ENCODE results near the gene CD59. TPM values are rescaled to one million over a fixed set of nuclear protein-coding genes. Genes with fewer than 3 reads are reported as not detected.
"Not testable (repeated sequence)": the region's sequence is repeated elsewhere in the genome, so short reads cannot be mapped to it uniquely, and the experiment has no call there.

The CD59 gene
- total RNA-seq, 2 donors from 2014 or later, result 78.1 to 147 TPM

- Mint-ChIP-seq H3K4me3 (no peak overlapping the region), H3K36me3 (ENCODE audit: low read depth) (peaks cover 88% of the 10 kb centered on the region), H3K27me3 (no peaks in the 10 kb centered on the region), H3K27ac (no peak overlapping the region), H3K4me1 (no peaks in the 10 kb centered on the region), H3K9me3 (no peaks in the 10 kb centered on the region)
- ATAC-seq (replicated peaks), result no peak
Observed at GRCh38 chr11:33713151-33713855, 22.9 kb downstream of the CD59 start.

GRCh38 chr11:33712436-33712835 lies 23.8 kb downstream of the CD59 start:
- H3K9me3 Mint-ChIP-seq, result no peaks in the 10 kb centered on the region
- H3K4me3 Mint-ChIP-seq, result no peak overlapping the region
- H3K36me3 Mint-ChIP-seq (ENCODE audit: low read depth), result peaks cover 83% of the 10 kb centered on the region
- no peaks in the 10 kb centered on the region for H3K4me1 Mint-ChIP-seq
- H3K27me3 Mint-ChIP-seq, result no peaks in the 10 kb centered on the region
- no peak overlapping the region for H3K27ac Mint-ChIP-seq
- ATAC-seq (replicated peaks), result no peak

GRCh38 chr11:33709466-33709865 lies 26.8 kb downstream of the CD59 start:
- Mint-ChIP-seq H3K27me3 (no peaks in the 10 kb centered on the region), H3K27ac (no peak overlapping the region), H3K4me1 (no peaks in the 10 kb centered on the region), H3K4me3 (no peak overlapping the region), H3K9me3 (no peaks in the 10 kb centered on the region), H3K36me3 (ENCODE audit: low read depth) (peaks cover 65% of the 10 kb centered on the region)
- no peak for ATAC-seq (replicated peaks)

- Mint-ChIP-seq H3K4me1 (no peaks in the 10 kb centered on the region), H3K9me3 (no peaks in the 10 kb centered on the region), H3K36me3 (ENCODE audit: low read depth) (peaks cover 60% of the 10 kb centered on the region), H3K4me3 (no peak overlapping the region), H3K27me3 (no peaks in the 10 kb centered on the region), H3K27ac (no peak overlapping the region)
- ATAC-seq (replicated peaks), result no peak
Observed at GRCh38 chr11:33708985-33709384, 27.2 kb downstream of the CD59 start.

- H3K27ac Mint-ChIP-seq; H3K27me3 Mint-ChIP-seq; H3K4me1 Mint-ChIP-seq; H3K4me3 Mint-ChIP-seq; ATAC-seq (replicated peaks); H3K9me3 Mint-ChIP-seq: not testable (repeated sequence)
- peaks cover 50% of the 10 kb centered on the region for H3K36me3 Mint-ChIP-seq (ENCODE audit: low read depth)
Observed at GRCh38 chr11:33707831-33708230, 28.4 kb downstream of the CD59 start.

- H3K36me3 Mint-ChIP-seq (ENCODE audit: low read depth), result peaks cover 42% of the 10 kb centered on the region
- no peak for ATAC-seq (replicated peaks)
- H3K4me3 Mint-ChIP-seq, result no peak overlapping the region
- no peaks in the 10 kb centered on the region for H3K4me1 Mint-ChIP-seq
- H3K9me3 Mint-ChIP-seq, result no peaks in the 10 kb centered on the region
- H3K27me3 Mint-ChIP-seq, result no peaks in the 10 kb centered on the region
- H3K27ac Mint-ChIP-seq, result no peak overlapping the region
Observed at GRCh38 chr11:33706966-33707365, 29.3 kb downstream of the CD59 start.

GRCh38 chr11:33706546-33706945 lies 29.7 kb downstream of the CD59 start:
- Mint-ChIP-seq H3K4me1 (no peaks in the 10 kb centered on the region), H3K27ac (no peak overlapping the region), H3K4me3 (no peak overlapping the region), H3K27me3 (no peaks in the 10 kb centered on the region), H3K36me3 (ENCODE audit: low read depth) (peaks cover 39% of the 10 kb centered on the region), H3K9me3 (no peaks in the 10 kb centered on the region)
- ATAC-seq (replicated peaks), result no peak

- peaks cover 4% of the 10 kb centered on the region for H3K4me1 Mint-ChIP-seq
- no peak overlapping the region for H3K27ac Mint-ChIP-seq
- no peak for ATAC-seq (replicated peaks)
- peaks cover 18% of the 10 kb centered on the region for H3K36me3 Mint-ChIP-seq (ENCODE audit: low read depth)
- no peaks in the 10 kb centered on the region for H3K9me3 Mint-ChIP-seq
- no peak overlapping the region for H3K4me3 Mint-ChIP-seq
- H3K27me3 Mint-ChIP-seq, result peaks cover 4% of the 10 kb centered on the region
Observed at GRCh38 chr11:33704240-33705002, 31.8 kb downstream of the CD59 start.

GRCh38 chr11:33703788-33704187 lies 32.4 kb downstream of the CD59 start:
- Mint-ChIP-seq H3K36me3 (ENCODE audit: low read depth) (peaks cover 11% of the 10 kb centered on the region), H3K27ac (no peak overlapping the region), H3K27me3 (peaks cover 4% of the 10 kb centered on the region), H3K4me3 (no peak overlapping the region), H3K4me1 (peaks cover 4% of the 10 kb centered on the region), H3K9me3 (no peaks in the 10 kb centered on the region)
- ATAC-seq (replicated peaks), result no peak

GRCh38 chr11:33703234-33703633 lies 33.0 kb downstream of the CD59 start:
- peaks cover 6% of the 10 kb centered on the region for H3K36me3 Mint-ChIP-seq (ENCODE audit: low read depth)
- no peak for ATAC-seq (replicated peaks)
- H3K27ac Mint-ChIP-seq, result no peak overlapping the region
- H3K27me3 Mint-ChIP-seq, result peaks cover 4% of the 10 kb centered on the region
- H3K4me3 Mint-ChIP-seq, result no peak overlapping the region
- no peaks in the 10 kb centered on the region for H3K9me3 Mint-ChIP-seq
- H3K4me1 Mint-ChIP-seq, result peaks cover 4% of the 10 kb centered on the region

GRCh38 chr11:33701302-33702230 lies 34.7 kb downstream of the CD59 start:
- peaks cover 4% of the 10 kb centered on the region for H3K36me3 Mint-ChIP-seq (ENCODE audit: low read depth)
- peak overlapping the region; percentile 51 for H3K27ac Mint-ChIP-seq
- ATAC-seq (replicated peaks), result no peak

GRCh38 chr11:33700502-33701271 lies 35.5 kb downstream of the CD59 start, which contains the start of gene C11orf91:
Gene C11orf91 (minus strand): TSS chr11:33700826. CDS start chr11:33700740, 86 bp downstream.
- H3K4me1 Mint-ChIP-seq, result peaks cover 4% of the 10 kb centered on the region
- peak within 1 kb of the TSS; percentile 51 for H3K27ac Mint-ChIP-seq
- peaks cover 22% of the 10 kb centered on the region for H3K27me3 Mint-ChIP-seq
- no peaks in the 10 kb centered on the region for H3K36me3 Mint-ChIP-seq (ENCODE audit: low read depth)
- no peaks in the 10 kb centered on the region for H3K9me3 Mint-ChIP-seq
- ATAC-seq (replicated peaks), result peak; percentile 94
- peak within 1 kb of the TSS; percentile 85 for H3K4me3 Mint-ChIP-seq

More at GRCh38 chr11:33701302-33702230, 34.7 kb downstream of the CD59 start:
- H3K27me3 Mint-ChIP-seq, result peaks cover 16% of the 10 kb centered on the region
- no peaks in the 10 kb centered on the region for H3K9me3 Mint-ChIP-seq
- peaks cover 4% of the 10 kb centered on the region for H3K4me1 Mint-ChIP-seq
- H3K4me3 Mint-ChIP-seq, result peak overlapping the region; percentile 85

- Mint-ChIP-seq H3K36me3 (ENCODE audit: low read depth) (no peaks in the 10 kb centered on the region), H3K4me1 (peaks cover 4% of the 10 kb centered on the region), H3K4me3 (peak overlapping the region; percentile 85), H3K27me3 (peaks cover 22% of the 10 kb centered on the region), H3K9me3 (no peaks in the 10 kb centered on the region), H3K27ac (peak overlapping the region; percentile 40)
- ATAC-seq (replicated peaks), result no peak
Observed at GRCh38 chr11:33700063-33700501, 36.1 kb downstream of the CD59 start.

Data from activated T-helper 17 cell treated with anti-CD3 and anti-CD28 coated beads, Interleukin-2, amount 50 U/mL, for 72 hours (primary cell).